H1 (cell line): ENCODE results near the gene SLC39A7. TPM values are rescaled to one million over a fixed set of nuclear protein-coding genes. Genes with fewer than 3 reads are reported as not detected.

ENCODE experiments used
- polyA plus RNA-seq, 7 experiments: library from polyadenylated mRNA; depleted of rRNA in 3 of 7; stranded (reverse) in 5 of 7; unstranded in 2 of 7; fragments of >200 nt in 5 of 7; fragments of 200-250 nt in 2 of 7; gene quantifications; 1 replicate in 5 of 7; 2 replicates in 1 of 7; 4 replicates in 1 of 7; pipeline versions ENCODE4 v1.2.1 to v1.2.3, GENCODE V29; 2011 to 2013; ENCODE audit warnings: missing spikeins in 2 of 7, mixed read lengths in 2 of 7
- total RNA-seq: library from RNA; stranded (reverse); fragmentation: NEBNext Ultra II Directional; extraction: Animal tissue kit (Norgen Biotek cat#: 25700); gene quantifications from 2 replicates; pipeline ENCODE4 v1.2.1, GENCODE V29; 2021
- TF ChIP-seq, protein P1 (sequence below): IDR thresholded peaks from 2 replicates; pipeline ENCODE4 v1.6.1; 2011; ENCODE audit warnings: low read length, improper control_type of control experiment

SLC39A7 gene
- total and polyA plus RNA-seq, 2 of the 8 experiments (the other 6 are each of a cell fraction or from before 2014, with no cell fraction given), result 63.3 to 123 TPM

GRCh38 chr6:33236852-33237251 lies 36.2 kb downstream of the SLC39A7 start (continued):
- TF ChIP-seq, protein P1, sequence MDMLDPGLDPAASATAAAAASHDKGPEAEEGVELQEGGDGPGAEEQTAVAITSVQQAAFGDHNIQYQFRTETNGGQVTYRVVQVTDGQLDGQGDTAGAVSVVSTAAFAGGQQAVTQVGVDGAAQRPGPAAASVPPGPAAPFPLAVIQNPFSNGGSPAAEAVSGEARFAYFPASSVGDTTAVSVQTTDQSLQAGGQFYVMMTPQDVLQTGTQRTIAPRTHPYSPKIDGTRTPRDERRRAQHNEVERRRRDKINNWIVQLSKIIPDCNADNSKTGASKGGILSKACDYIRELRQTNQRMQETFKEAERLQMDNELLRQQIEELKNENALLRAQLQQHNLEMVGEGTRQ, result no peak
